HEK293T (cell line): ENCODE data around the gene YES1.

Source experiments
- ARNT ChIP-seq: fragments of 450-650 bp; IDR thresholded peaks from 2 replicates; pipeline ENCODE4 v1.6.1; 2017; ENCODE audit warnings: mild to moderate bottlenecking
- FOXK2 ChIP-seq: fragments of 450-650 bp; IDR thresholded peaks from 2 replicates; pipeline ENCODE4 v1.6.1; 2016; ENCODE audit warnings: mild to moderate bottlenecking
- LEF1 ChIP-seq: fragments of 450-650 bp; IDR thresholded peaks from 2 replicates; pipeline ENCODE4 v1.6.1; 2017; ENCODE audit warnings: mild to moderate bottlenecking, borderline replicate concordance
- NFRKB ChIP-seq: fragments of 450-650 bp; IDR thresholded peaks from 2 replicates; pipeline ENCODE4 v1.6.1; 2016; ENCODE audit warnings: mild to moderate bottlenecking, moderate library complexity
- SP1 ChIP-seq: fragments of 450-650 bp; IDR thresholded peaks from 2 replicates; pipeline ENCODE4 v1.6.1; 2017
- SUZ12 ChIP-seq: fragments of 450-650 bp; IDR thresholded peaks from 2 replicates; pipeline ENCODE4 v1.6.1; 2016; ENCODE audit warnings: mild to moderate bottlenecking

DNA sequence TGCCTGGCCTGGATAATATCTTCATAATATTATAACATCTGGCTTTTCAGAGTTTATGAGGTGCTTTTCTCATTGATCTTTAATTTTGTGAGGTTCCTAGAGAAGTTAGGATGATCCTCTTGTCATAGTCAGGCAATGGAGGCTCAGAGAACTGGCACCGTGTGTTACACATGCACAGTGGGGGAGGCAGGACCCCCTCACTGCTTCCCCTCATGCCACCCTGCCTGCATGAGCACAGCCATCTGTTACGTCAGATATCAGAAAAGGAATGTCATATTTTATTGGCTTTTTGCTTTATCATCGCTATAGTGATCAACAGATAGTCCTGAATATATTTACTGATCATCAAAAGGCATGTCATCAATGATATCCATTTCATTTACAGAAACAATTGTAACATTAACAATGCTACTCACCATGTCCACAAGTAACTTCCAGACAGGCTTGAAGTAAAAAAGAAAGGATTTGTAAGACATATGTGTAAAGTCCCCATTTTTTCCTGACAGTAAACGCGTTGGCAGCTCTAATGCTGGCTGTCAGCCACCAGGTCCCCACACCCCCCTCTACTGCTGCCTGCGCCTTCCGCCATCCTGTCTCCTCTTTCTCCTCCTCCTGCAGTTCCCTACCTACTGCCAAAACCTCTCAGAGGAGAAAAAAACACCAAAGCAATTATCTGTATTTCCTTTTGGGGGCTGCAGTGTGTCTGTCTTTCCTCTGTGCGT lies 118.4 kb downstream of the YES1 start:
- no peak for TF ChIP-seq SUZ12
- no peak for TF ChIP-seq NFRKB
- no peak for TF ChIP-seq ARNT
- no peak for TF ChIP-seq LEF1
- TF ChIP-seq SP1, result no peak
- no peak for TF ChIP-seq FOXK2
